Right lobe of liver (tissue), 4 donors: ENCODE measurements around the gene HOXA3.

Source experiments
- CTCF ChIP-seq, 4 donors: fragments of 200-600 bp in 3 of 4; fragments of 450-650 bp in 1 of 4; IDR thresholded peaks; one replicate each; pipeline versions ENCODE4 v1.5.1 to v1.8.0; 2016 to 2022; ENCODE audit warnings: antibody characterized with exemption in 4 of 4, mild to moderate bottlenecking in 2 of 4
- POLR2A ChIP-seq: fragments of 450-650 bp; IDR thresholded peaks from one replicate; pipeline ENCODE4 v1.6.1; 2017; ENCODE audit warnings: antibody characterized with exemption, mild to moderate bottlenecking
- donor health status: DM: no; HTN: no; CAD: no.
- donor health status: DM: no; HTN: no; CAD: no.
- donor health status: DM: no; HTN: yes; CAD: no.

GRCh38 chr7:27101171-27101956, 51.0 kb downstream of the HOXA3 start:
- no peak for TF ChIP-seq CTCF (IDR thresholded peaks at IDR 0.05)
- no peak for TF ChIP-seq POLR2A
